Cardiac muscle cell (in vitro differentiated cells and primary cell): ENCODE data around the gene BTG4. TPM values are rescaled to one million over a fixed set of nuclear protein-coding genes. Genes with fewer than 3 reads are reported as not detected.

Experiments used
- DNase-seq, 2 donors: peaks; one replicate each; pipeline versions ENCODE4 v3.0.0 to v3.0.0-alpha.2; 2010 to 2017; ENCODE audit warnings: low read depth in 1 of 2, low spot score in 1 of 2
- H3K27ac ChIP-seq: fragments of 200-600 bp; sonication (generic); 2 replicates; pipeline ENCODE4 v1.5.1; 2016
- H3K27me3 ChIP-seq: fragments of 200-600 bp; sonication (generic); 2 replicates; pipeline ENCODE4 v1.6.0; 2016; ENCODE audit warnings: control low read depth
- H3K36me3 ChIP-seq: fragments of 200-600 bp; sonication (generic); 2 replicates; pipeline ENCODE4 v1.5.1; 2016; ENCODE audit warnings: control low read depth
- H3K4me1 ChIP-seq: fragments of 200-600 bp; sonication (generic); 2 replicates; pipeline ENCODE4 v1.8.1; 2017; ENCODE audit warnings: low read depth, mild to moderate bottlenecking, mixed run types
- H3K4me3 ChIP-seq: fragments of 200-600 bp; sonication (generic); 2 replicates; pipeline ENCODE4 v1.5.1; 2016; ENCODE audit warnings: mild to moderate bottlenecking
- H3K9me3 ChIP-seq: fragments of 200-600 bp; sonication (generic); 2 replicates; pipeline ENCODE4 v1.5.1; 2017; ENCODE audit warnings: low read depth, mild to moderate bottlenecking, control low read depth
- polyA plus RNA-seq: library from polyadenylated mRNA; unstranded; fragments of >200 nt; fragmentation: Nextera tagmentation; extraction: Ambion mirVana; gene quantifications from 2 replicates; pipeline ENCODE4 v1.2.1, GENCODE V29; 2016
- total RNA-seq: library from RNA; depleted of rRNA; stranded (reverse); fragments of >200 nt; gene quantifications from 2 replicates; pipeline ENCODE4 v1.2.3, GENCODE V29; 2016
- TF ChIP-seq, protein P1 (sequence below): IDR thresholded peaks from 2 replicates; pipeline ENCODE4 v1.5.1; 2012; ENCODE audit warnings: low read depth, mild to moderate bottlenecking, low read length

BTG4 gene
- total and polyA plus RNA-seq, 2 experiments from 2014 or later = not detected

- no peaks in the 10 kb centered on the region for H3K4me1 ChIP-seq
- TF ChIP-seq, protein P1, sequence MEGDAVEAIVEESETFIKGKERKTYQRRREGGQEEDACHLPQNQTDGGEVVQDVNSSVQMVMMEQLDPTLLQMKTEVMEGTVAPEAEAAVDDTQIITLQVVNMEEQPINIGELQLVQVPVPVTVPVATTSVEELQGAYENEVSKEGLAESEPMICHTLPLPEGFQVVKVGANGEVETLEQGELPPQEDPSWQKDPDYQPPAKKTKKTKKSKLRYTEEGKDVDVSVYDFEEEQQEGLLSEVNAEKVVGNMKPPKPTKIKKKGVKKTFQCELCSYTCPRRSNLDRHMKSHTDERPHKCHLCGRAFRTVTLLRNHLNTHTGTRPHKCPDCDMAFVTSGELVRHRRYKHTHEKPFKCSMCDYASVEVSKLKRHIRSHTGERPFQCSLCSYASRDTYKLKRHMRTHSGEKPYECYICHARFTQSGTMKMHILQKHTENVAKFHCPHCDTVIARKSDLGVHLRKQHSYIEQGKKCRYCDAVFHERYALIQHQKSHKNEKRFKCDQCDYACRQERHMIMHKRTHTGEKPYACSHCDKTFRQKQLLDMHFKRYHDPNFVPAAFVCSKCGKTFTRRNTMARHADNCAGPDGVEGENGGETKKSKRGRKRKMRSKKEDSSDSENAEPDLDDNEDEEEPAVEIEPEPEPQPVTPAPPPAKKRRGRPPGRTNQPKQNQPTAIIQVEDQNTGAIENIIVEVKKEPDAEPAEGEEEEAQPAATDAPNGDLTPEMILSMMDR = no peak
- H3K36me3 ChIP-seq = no peaks in the 10 kb centered on the region
- no peaks in the 10 kb centered on the region for H3K9me3 ChIP-seq
- no peak overlapping the region for H3K27ac ChIP-seq
- no peak for DNase-seq
- no peak overlapping the region for H3K4me3 ChIP-seq
- H3K27me3 ChIP-seq = peaks cover 9% of the 10 kb centered on the region
Observed at GRCh38 chr11:111490496-111490895, 21.7 kb downstream of the BTG4 start.

DNA sequence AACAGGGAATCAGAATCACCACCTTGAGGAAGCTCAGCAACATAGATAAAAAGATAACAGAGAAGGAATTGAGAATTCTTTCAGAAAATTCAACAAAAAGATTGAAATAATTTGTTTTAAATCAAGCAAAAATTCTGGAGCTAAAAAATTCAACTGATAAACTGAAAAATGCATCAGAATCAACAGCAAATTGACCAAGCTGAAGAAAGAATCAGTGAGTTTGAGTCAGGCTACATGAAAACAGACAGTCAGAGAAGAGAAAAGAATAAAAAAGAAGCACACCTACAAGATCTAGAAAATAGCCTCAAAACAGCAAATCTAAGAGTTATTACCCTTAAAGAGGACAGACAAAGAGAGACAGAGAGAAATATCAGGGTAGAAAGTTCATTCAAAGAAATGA is 28.8 kb downstream of the BTG4 start:
- H3K9me3 ChIP-seq = no peaks in the 10 kb centered on the region
- H3K27me3 ChIP-seq = no peaks in the 10 kb centered on the region

DNA sequence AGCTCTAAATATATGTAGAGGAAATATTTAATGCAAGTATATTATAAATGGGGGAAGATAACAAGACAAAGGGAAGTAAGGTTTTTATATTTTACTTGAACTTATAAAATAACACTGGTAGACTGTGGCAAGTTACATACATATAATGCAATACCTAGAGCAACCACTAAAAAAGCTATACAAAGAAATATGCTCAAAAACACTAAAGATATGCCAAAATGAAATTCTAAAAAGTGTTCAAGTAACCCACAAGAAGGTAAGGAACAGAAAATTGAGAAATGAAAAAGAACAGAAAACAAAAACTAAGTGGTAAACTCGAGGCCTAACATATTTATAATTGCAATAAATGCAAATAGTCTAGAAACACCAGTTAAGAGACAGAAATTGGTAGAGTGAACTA is 32.5 kb downstream of the BTG4 start:
- Histone ChIP-seq H3K36me3 (no peaks in the 10 kb centered on the region), H3K27me3 (no peaks in the 10 kb centered on the region), H3K4me1 (no peaks in the 10 kb centered on the region), H3K9me3 (no peaks in the 10 kb centered on the region), H3K27ac (no peak overlapping the region), H3K4me3 (no peak overlapping the region)
- TF ChIP-seq, protein P1 = no peak
- no peak for DNase-seq

More for the DNA sequence above, 28.8 kb downstream of the BTG4 start:
- no peak overlapping the region for H3K4me3 ChIP-seq
- no peaks in the 10 kb centered on the region for H3K36me3 ChIP-seq
- H3K4me1 ChIP-seq = no peaks in the 10 kb centered on the region
- DNase-seq = no peak
- TF ChIP-seq, protein P1 = no peak
- no peak overlapping the region for H3K27ac ChIP-seq

DNA sequence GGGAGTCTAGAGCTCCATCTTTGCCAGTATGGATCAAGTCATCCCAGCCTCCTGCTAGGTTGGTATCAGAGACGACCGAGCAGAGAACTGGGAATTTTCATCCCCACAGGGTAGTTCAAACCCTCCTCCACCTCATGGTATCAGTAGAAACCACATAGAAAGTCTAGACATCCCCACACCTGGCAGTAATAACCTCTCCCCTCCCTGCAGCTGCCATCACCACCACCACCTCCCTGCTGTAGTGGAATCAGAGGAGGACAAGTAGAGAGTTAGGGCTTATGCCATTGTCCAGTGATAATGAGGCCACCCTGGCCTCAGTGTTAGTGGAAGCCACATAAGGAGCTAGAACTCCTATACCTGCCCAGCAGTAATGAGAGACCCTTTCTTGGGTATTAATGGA is 34.3 kb downstream of the BTG4 start:
- Histone ChIP-seq H3K4me1 (no peaks in the 10 kb centered on the region), H3K27ac (no peak overlapping the region), H3K4me3 (no peak overlapping the region), H3K36me3 (no peaks in the 10 kb centered on the region), H3K27me3 (no peaks in the 10 kb centered on the region), H3K9me3 (no peaks in the 10 kb centered on the region)
- TF ChIP-seq, protein P1 = no peak
- no peak for DNase-seq

DNA sequence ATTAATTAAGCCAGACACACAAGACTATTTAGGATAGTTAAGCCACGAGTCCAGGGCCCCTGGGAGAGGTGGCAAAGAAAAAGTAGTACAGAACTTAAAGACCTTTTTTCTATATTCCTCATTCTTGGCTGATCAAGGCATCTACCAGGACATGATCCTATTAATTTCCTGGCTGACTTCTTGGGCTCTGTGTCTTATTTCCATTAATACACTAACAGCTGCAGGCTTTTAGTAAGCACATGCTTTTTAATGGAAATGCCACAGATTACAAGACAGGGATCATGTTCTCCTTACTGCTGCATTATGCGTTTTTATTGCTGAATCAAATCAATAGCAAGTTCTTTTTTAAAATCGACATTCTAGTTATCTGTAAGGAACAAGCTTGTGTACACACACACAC is 35.2 kb downstream of the BTG4 start:
- no peak overlapping the region for H3K4me3 ChIP-seq
- no peaks in the 10 kb centered on the region for H3K36me3 ChIP-seq
- no peaks in the 10 kb centered on the region for H3K4me1 ChIP-seq
- no peak overlapping the region for H3K27ac ChIP-seq
- no peak for DNase-seq
- H3K9me3 ChIP-seq = no peaks in the 10 kb centered on the region
- no peaks in the 10 kb centered on the region for H3K27me3 ChIP-seq
- TF ChIP-seq, protein P1 = no peak

DNA sequence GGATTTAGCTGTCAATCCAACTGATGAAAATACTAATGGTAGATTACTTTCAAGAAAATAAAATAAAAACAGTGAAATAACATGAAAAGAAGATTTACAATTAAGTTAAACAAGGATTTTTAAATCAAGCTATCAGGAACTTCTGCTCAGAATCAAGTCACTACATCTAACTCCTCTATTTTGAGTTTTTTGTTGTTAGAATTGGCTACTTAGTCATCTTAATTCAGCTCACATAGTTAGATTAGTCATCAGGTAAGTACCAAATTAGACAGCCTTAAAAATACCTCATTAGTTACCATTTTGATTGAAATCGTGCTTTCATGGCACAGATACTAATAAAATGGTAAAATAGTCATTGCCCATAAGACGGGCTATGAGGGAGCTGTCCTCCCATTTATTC is 35.8 kb downstream of the BTG4 start:
- Histone ChIP-seq H3K9me3 (no peaks in the 10 kb centered on the region), H3K4me3 (no peak overlapping the region), H3K4me1 (no peaks in the 10 kb centered on the region), H3K27ac (no peak overlapping the region), H3K27me3 (no peaks in the 10 kb centered on the region), H3K36me3 (no peaks in the 10 kb centered on the region)
- TF ChIP-seq, protein P1 = no peak
- DNase-seq = no peak
